Progenitor cell of endocrine pancreas (in vitro differentiated cells): ENCODE measurements around the gene HCFC1. TPM values are rescaled to one million over a fixed set of nuclear protein-coding genes. Genes with fewer than 3 reads are reported as not detected.
A peak's percentile ranks its signal among the peaks of the same experiment; 100 is the strongest.

Experiments used
- DNase-seq: peaks from one replicate; pipeline ENCODE4 v3.0.0; 2021; ENCODE audit warnings: low spot score; ENCODE audit not compliant: unreplicated experiment
- H3K27ac Mint-ChIP-seq: 2 replicates; pipeline ENCODE4 v1.8.0; 2021; ENCODE audit warnings: mild to moderate bottlenecking, moderate library complexity, mixed read lengths
- H3K27me3 Mint-ChIP-seq: 2 replicates; pipeline ENCODE4 v1.8.0; 2021; ENCODE audit warnings: mixed read lengths
- H3K36me3 Mint-ChIP-seq: 2 replicates; pipeline ENCODE4 v1.8.0; 2022; ENCODE audit warnings: mixed read lengths; ENCODE audit not compliant: insufficient read depth
- H3K4me1 Mint-ChIP-seq: 2 replicates; pipeline ENCODE4 v1.8.0; 2021; ENCODE audit warnings: low read depth, mixed read lengths
- H3K4me3 Mint-ChIP-seq: 2 replicates; pipeline ENCODE4 v1.8.0; 2021; ENCODE audit warnings: low read depth, mild to moderate bottlenecking, moderate library complexity, mixed read lengths
- H3K9me3 Mint-ChIP-seq: 2 replicates; pipeline ENCODE4 v1.8.0; 2021; ENCODE audit warnings: low read depth, mixed read lengths
- CTCF ChIP-seq: fragments of 200-600 bp; sonication (generic); IDR thresholded peaks from one replicate; pipeline ENCODE4 v1.5.0; 2021; ENCODE audit warnings: antibody characterized with exemption, mild to moderate bottlenecking; ENCODE audit not compliant: unreplicated experiment
- total RNA-seq: library from RNA; stranded (reverse); gene quantifications from 2 replicates; pipeline ENCODE4 v1.2.1, GENCODE V29; 2021

The HCFC1 gene
- total RNA-seq, 1 donor from 2014 or later, result 121 TPM

- Mint-ChIP-seq H3K27me3 (no peaks in the 10 kb centered on the region), H3K36me3 (no peaks in the 10 kb centered on the region), H3K4me3 (peak overlapping the region; percentile 100), H3K9me3 (no peaks in the 10 kb centered on the region), H3K4me1 (peaks cover 26% of the 10 kb centered on the region), H3K27ac (peak overlapping the region; percentile 80)
- no peak for TF ChIP-seq CTCF
- no peak for DNase-seq
Observed at GRCh38 chrX:153968255-153968654, 3.4 kb downstream of the HCFC1 start.

GRCh38 chrX:153967536-153968224 lies 3.9 kb downstream of the HCFC1 start:
- Mint-ChIP-seq H3K4me3 (peak overlapping the region; percentile 100), H3K27me3 (no peaks in the 10 kb centered on the region), H3K4me1 (peaks cover 22% of the 10 kb centered on the region), H3K36me3 (peaks cover 2% of the 10 kb centered on the region), H3K27ac (no peak overlapping the region), H3K9me3 (no peaks in the 10 kb centered on the region)
- no peak for DNase-seq
- TF ChIP-seq CTCF, result no peak

- no peak for TF ChIP-seq CTCF
- Mint-ChIP-seq H3K4me3 (no peak overlapping the region), H3K36me3 (peaks cover 2% of the 10 kb centered on the region), H3K27ac (no peak overlapping the region), H3K27me3 (no peaks in the 10 kb centered on the region), H3K4me1 (peaks cover 22% of the 10 kb centered on the region), H3K9me3 (no peaks in the 10 kb centered on the region)
- DNase-seq, result no peak
Observed at GRCh38 chrX:153966841-153967535, 4.6 kb downstream of the HCFC1 start.

- TF ChIP-seq CTCF, result no peak
- Mint-ChIP-seq H3K4me1 (peaks cover 22% of the 10 kb centered on the region), H3K4me3 (no peak overlapping the region), H3K27me3 (no peaks in the 10 kb centered on the region), H3K36me3 (peaks cover 2% of the 10 kb centered on the region), H3K27ac (no peak overlapping the region), H3K9me3 (no peaks in the 10 kb centered on the region)
- DNase-seq, result no peak
Observed at GRCh38 chrX:153966283-153966688, 5.3 kb downstream of the HCFC1 start.

- H3K9me3 Mint-ChIP-seq, result no peaks in the 10 kb centered on the region
- no peak for DNase-seq
- H3K4me3 Mint-ChIP-seq, result no peak overlapping the region
- no peak for TF ChIP-seq CTCF
- H3K27ac Mint-ChIP-seq, result no peak overlapping the region
- H3K36me3 Mint-ChIP-seq, result peaks cover 5% of the 10 kb centered on the region
- H3K27me3 Mint-ChIP-seq, result no peaks in the 10 kb centered on the region
- H3K4me1 Mint-ChIP-seq, result peaks cover 22% of the 10 kb centered on the region
Observed at GRCh38 chrX:153965406-153965805, 6.2 kb downstream of the HCFC1 start.
